Progenitor cell of endocrine pancreas (in vitro differentiated cells): ENCODE measurements around the gene BAZ2B. TPM values are rescaled to one million over a fixed set of nuclear protein-coding genes. Genes with fewer than 3 reads are reported as not detected.

Source experiments
- DNase-seq: peaks from one replicate; pipeline ENCODE4 v3.0.0; 2021; ENCODE audit warnings: low spot score; ENCODE audit not compliant: unreplicated experiment
- H3K27ac Mint-ChIP-seq: 2 replicates; pipeline ENCODE4 v1.8.0; 2021; ENCODE audit warnings: mild to moderate bottlenecking, moderate library complexity, mixed read lengths
- H3K27me3 Mint-ChIP-seq: 2 replicates; pipeline ENCODE4 v1.8.0; 2021; ENCODE audit warnings: mixed read lengths
- H3K36me3 Mint-ChIP-seq: 2 replicates; pipeline ENCODE4 v1.8.0; 2022; ENCODE audit warnings: mixed read lengths; ENCODE audit not compliant: insufficient read depth
- H3K4me1 Mint-ChIP-seq: 2 replicates; pipeline ENCODE4 v1.8.0; 2021; ENCODE audit warnings: low read depth, mixed read lengths
- H3K4me3 Mint-ChIP-seq: 2 replicates; pipeline ENCODE4 v1.8.0; 2021; ENCODE audit warnings: low read depth, mild to moderate bottlenecking, moderate library complexity, mixed read lengths
- H3K9me3 Mint-ChIP-seq: 2 replicates; pipeline ENCODE4 v1.8.0; 2021; ENCODE audit warnings: low read depth, mixed read lengths
- total RNA-seq: library from RNA; stranded (reverse); gene quantifications from 2 replicates; pipeline ENCODE4 v1.2.1, GENCODE V29; 2021
- TF ChIP-seq, protein P1 (sequence below): fragments of 200-600 bp; sonication (generic); IDR thresholded peaks from one replicate; pipeline ENCODE4 v1.5.0; 2021; ENCODE audit warnings: antibody characterized with exemption, mild to moderate bottlenecking; ENCODE audit not compliant: unreplicated experiment

The BAZ2B gene
- total RNA-seq, 1 donor from 2014 or later, result 155 TPM

DNA sequence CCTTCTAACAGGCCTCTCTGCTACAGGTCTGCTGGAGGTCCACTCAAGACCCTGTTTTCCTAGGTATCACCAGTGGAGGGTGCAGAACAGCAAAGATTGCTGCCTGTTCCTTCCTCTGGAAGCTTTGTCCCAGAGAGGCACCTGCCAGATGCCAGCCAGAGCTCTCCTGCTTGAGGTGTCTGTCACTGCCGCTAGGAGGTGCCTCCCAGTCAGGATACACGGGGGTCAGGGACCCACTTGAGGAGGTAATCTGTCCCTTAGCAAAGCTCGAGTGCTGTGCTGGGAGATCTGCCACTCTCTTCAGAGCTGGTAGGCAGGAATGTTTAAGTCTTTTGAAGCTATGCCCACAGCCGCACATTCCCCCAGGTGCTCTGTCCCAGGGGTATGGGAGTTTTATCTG lies 140.6 kb downstream of the BAZ2B start:
- no peaks in the 10 kb centered on the region for H3K4me1 Mint-ChIP-seq
- TF ChIP-seq, protein P1, sequence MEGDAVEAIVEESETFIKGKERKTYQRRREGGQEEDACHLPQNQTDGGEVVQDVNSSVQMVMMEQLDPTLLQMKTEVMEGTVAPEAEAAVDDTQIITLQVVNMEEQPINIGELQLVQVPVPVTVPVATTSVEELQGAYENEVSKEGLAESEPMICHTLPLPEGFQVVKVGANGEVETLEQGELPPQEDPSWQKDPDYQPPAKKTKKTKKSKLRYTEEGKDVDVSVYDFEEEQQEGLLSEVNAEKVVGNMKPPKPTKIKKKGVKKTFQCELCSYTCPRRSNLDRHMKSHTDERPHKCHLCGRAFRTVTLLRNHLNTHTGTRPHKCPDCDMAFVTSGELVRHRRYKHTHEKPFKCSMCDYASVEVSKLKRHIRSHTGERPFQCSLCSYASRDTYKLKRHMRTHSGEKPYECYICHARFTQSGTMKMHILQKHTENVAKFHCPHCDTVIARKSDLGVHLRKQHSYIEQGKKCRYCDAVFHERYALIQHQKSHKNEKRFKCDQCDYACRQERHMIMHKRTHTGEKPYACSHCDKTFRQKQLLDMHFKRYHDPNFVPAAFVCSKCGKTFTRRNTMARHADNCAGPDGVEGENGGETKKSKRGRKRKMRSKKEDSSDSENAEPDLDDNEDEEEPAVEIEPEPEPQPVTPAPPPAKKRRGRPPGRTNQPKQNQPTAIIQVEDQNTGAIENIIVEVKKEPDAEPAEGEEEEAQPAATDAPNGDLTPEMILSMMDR, result no peak

DNA sequence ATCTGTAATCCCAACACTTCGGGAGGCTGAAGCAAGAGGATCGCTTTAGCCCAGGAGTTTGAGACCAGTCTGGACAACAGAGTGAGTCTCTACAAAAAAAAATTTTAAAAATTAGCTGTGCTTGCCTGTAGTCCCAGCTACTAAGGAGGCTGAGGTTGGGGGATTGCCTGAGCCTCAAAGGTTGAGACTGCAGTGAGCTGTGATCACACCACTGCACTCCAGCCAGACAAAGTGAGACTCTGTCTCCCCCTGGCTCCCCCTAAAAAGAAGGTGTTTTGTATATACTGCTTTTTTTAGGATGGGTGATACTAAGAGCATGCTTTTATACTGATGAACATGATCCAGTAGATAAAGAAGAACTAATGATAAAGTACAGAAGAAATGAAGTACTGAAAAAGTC lies 145.0 kb downstream of the BAZ2B start:
- H3K4me3 Mint-ChIP-seq, result no peak overlapping the region
- H3K27me3 Mint-ChIP-seq, result no peaks in the 10 kb centered on the region
- no peak overlapping the region for H3K27ac Mint-ChIP-seq
- H3K4me1 Mint-ChIP-seq, result peaks cover 7% of the 10 kb centered on the region
- H3K9me3 Mint-ChIP-seq, result peaks cover 34% of the 10 kb centered on the region
- DNase-seq, result no peak
- peaks cover 71% of the 10 kb centered on the region for H3K36me3 Mint-ChIP-seq
- TF ChIP-seq, protein P1, result no peak

More for the DNA sequence above, 140.6 kb downstream of the BAZ2B start:
- Mint-ChIP-seq H3K36me3 (peaks cover 52% of the 10 kb centered on the region), H3K27me3 (no peaks in the 10 kb centered on the region), H3K4me3 (no peak overlapping the region), H3K9me3 (peaks cover 23% of the 10 kb centered on the region), H3K27ac (no peak overlapping the region)
- DNase-seq, result no peak

DNA sequence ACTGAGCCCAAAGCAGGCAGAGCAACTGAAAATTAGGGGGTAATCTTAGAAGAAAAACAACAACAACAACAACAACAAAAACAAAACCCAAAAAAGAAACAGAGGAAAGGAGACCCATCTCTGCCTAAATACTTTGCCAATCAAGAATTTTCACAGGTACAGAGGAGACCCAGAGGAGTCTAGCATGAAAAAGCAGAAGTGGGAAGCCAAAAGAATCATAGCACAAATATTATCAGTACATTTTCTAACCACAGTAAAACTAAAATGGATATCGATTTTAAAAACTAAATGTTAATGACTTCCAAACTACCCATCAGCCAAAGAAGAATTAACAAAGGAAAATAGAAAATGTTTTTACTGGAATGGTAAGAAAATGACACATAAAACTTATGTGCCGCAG lies 148.1 kb downstream of the BAZ2B start:
- Mint-ChIP-seq H3K9me3 (peaks cover 15% of the 10 kb centered on the region), H3K4me1 (peaks cover 7% of the 10 kb centered on the region), H3K27ac (peak overlapping the region; percentile 2), H3K4me3 (no peak overlapping the region), H3K36me3 (peaks cover 48% of the 10 kb centered on the region), H3K27me3 (no peaks in the 10 kb centered on the region)
- TF ChIP-seq, protein P1, result no peak
- no peak for DNase-seq

DNA sequence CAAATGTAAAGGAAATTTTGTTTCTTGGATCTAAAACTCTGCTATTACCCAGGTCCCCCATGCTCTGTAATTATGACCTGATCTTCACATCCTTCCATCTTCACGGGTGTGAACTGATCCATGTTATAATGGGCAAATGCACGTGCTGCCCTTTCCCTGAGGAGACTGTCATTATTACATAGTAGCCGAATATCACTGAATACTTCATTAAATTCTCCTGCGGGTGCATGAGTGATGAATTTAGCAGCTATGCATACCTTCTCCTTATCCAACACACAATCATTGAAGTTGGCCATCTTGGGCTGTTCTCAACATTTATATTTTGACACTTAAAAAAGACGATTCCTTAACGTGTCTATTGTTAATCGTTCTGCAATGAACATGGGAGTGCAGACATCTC lies 153.4 kb downstream of the BAZ2B start:
- peaks cover 5% of the 10 kb centered on the region for H3K4me1 Mint-ChIP-seq
- no peaks in the 10 kb centered on the region for H3K27me3 Mint-ChIP-seq
- H3K4me3 Mint-ChIP-seq, result no peak overlapping the region
- H3K9me3 Mint-ChIP-seq, result peaks cover 3% of the 10 kb centered on the region
- DNase-seq, result no peak
- TF ChIP-seq, protein P1, result no peak
- H3K36me3 Mint-ChIP-seq, result peaks cover 14% of the 10 kb centered on the region
- no peak overlapping the region for H3K27ac Mint-ChIP-seq

DNA sequence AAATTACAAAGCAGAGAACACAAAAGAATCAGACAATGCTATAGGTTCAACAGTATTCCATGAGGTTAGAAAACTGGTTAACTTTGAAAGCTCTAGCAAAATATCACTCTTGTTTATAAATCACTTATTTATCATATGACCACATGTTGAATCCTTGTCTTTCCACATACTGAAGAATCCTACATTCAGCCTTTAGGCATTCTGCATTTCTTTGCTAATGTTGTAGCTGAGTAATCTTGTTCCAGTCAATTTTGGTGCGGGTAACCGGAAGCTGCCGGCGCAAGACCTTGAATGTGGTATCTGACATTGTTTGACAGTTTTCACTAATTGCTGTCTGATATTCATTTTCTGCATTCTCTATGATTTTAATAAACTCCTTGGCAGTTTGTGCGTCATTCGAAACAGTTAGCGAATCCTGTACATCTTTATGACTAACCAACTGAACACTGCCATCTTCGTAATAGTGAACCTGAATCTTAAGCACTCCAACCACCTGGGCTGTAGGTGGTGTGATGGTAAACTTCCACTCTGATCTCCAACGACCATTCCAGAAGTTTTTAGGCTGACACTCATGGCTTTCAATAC lies 154.1 kb downstream of the BAZ2B start:
- peaks cover 2% of the 10 kb centered on the region for H3K4me1 Mint-ChIP-seq
- no peak overlapping the region for H3K4me3 Mint-ChIP-seq
- no peaks in the 10 kb centered on the region for H3K27me3 Mint-ChIP-seq
- DNase-seq, result no peak
- H3K9me3 Mint-ChIP-seq, result no peaks in the 10 kb centered on the region
- H3K36me3 Mint-ChIP-seq, result peaks cover 11% of the 10 kb centered on the region
- TF ChIP-seq, protein P1, result no peak
- no peak overlapping the region for H3K27ac Mint-ChIP-seq
